Kidney tubule cell (primary cell): ENCODE measurements around the gene ATP12A.
"Not testable (repeated sequence)": the region's sequence is repeated elsewhere in the genome, so short reads cannot be mapped to it uniquely, and the experiment has no call there.

Source experiments
- DNase-seq: peaks from one replicate; pipeline ENCODE4 v3.0.0-alpha.2; 2018; ENCODE audit warnings: low spot score

The ATP12A gene

DNA sequence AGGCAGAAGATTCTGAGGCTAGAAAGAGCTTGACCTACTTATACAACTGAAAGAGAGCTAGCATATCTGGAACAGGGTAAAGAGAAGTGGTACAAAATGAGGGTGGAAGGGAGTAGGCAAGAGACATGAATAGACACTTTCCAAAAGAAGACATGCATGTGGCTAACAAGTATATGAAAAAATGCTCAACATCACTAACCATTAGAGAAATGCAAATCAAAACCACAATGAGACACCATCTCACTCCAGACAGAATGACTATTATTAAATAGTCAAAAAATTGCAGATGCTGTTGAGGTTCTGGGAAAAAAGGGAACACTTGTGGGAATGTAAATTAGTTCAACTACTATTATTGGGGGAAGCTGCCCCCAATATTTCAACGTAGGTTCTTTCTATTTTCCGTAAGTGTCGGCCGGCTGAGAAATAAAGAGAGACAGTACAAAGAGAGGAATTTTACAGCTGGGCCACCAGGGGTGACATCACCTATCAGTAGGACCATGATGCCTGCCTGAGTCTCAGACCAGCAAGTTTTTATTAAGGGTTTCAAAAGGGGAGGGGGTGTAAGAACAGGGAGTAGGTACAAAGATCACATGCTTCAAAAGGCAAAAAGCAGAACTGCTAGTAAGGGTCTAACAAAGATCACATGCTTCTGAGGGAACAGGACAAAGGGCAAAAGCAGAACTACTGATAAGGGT is 50.8 kb downstream of the ATP12A start:
- DNase-seq, result not testable (repeated sequence)

DNA sequence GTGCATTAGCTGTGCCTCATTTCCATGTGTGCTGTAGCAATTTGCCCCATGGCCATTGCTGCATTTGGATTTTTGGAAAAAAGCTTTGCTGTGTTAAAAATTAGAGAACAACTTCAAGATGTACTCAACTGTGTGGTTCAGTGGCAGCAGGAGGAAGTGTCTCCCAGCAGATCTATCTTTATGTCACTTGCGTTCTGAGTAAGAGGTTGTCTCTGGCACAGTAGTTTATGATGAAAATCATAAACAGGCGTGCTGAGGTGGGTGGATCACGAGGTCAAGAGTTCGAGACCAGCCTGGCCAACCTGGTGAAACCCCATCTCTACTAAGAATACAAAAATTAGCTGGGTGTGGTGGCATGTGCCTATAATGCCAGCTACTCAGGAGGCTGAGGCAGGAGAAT is 54.7 kb downstream of the ATP12A start:
- no peak for DNase-seq

GRCh38 chr13:24737042-24737441 is 56.8 kb downstream of the ATP12A start:
- DNase-seq, result no peak

GRCh38 chr13:24738366-24738847 is 58.2 kb downstream of the ATP12A start:
- DNase-seq, result no peak

- no peak for DNase-seq
Measured at GRCh38 chr13:24740014-24740890, 60.0 kb downstream of the ATP12A start.

GRCh38 chr13:24741016-24741662 is 60.9 kb downstream of the ATP12A start:
- no peak for DNase-seq

DNA sequence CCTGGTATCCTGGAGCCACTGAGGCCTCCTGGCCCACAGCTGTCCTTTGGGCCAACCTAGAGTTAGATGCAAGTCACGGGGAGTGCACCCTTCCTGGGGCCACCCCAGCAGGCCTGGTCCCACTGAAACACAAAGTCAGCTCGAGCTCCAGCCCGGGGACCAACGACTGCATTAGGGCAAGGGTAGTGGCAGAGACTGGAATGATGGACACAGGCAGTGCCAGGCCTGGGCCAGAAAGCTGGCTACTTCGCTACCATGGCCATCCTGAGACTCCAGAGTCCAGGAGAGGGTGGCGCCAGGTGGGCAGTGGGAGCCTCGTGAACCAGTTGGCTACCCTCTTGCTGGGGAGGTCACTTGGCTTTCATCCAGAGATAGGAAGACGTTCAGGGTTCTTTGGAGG is 61.6 kb downstream of the ATP12A start:
- DNase-seq, result no peak

- DNase-seq, result no peak
Measured at GRCh38 chr13:24742294-24742693, 62.1 kb downstream of the ATP12A start.

GRCh38 chr13:24742977-24743376 is 62.8 kb downstream of the ATP12A start:
- no peak for DNase-seq

- DNase-seq, result no peak
Measured at GRCh38 chr13:24744247-24744646, 64.0 kb downstream of the ATP12A start.

GRCh38 chr13:24745516-24745860 is 65.3 kb downstream of the ATP12A start:
- no peak for DNase-seq

- DNase-seq, result no peak
Measured at GRCh38 chr13:24745861-24746617, 65.8 kb downstream of the ATP12A start.

DNA sequence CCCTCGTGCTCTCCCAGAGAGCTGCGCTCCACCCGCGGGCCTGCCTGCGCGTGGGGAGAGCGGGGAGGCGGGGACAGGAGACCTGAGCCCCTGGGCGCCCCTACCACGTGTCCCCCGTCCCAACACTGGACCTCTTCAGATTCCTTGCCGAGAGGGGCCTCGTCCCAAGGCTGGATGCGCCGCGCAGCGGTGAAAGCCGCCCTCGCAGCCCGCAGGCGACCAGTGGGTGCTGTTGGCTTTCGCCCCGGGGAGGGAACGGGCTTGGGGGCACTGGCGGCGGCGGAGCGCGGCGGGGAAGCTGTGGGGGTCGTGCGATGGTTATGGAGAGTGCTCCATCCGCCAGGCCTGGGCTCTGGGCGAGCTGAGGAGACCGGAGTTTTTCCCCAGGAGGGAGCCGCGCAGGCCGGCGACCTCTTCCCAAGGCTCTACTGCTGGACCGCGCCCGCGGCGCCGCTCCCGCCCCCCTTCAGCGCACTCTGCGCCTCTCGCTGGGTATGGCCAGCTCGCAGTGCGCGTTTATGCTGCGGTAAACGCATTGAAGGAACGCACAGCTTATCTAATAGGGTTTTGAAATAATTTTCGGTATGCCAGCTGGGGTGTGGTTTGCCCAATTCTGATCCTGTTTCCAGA is 66.5 kb downstream of the ATP12A start:
- DNase-seq, result peak; percentile 26

GRCh38 chr13:24747248-24748060 is 67.2 kb downstream of the ATP12A start:
- peak; percentile 31 for DNase-seq

- DNase-seq, result no peak
Measured at GRCh38 chr13:24748061-24748400, 67.8 kb downstream of the ATP12A start.

- no peak for DNase-seq
Measured at GRCh38 chr13:24759197-24759596, 79.0 kb downstream of the ATP12A start.
